GM19395 (cell line): ENCODE results near the gene CLCN6.
"Not testable (repeated sequence)": the region's sequence is repeated elsewhere in the genome, so short reads cannot be mapped to it uniquely, and the experiment has no call there.

Experiments used
- ATAC-seq: cut with Tn5 transposase; IDR thresholded peaks from one replicate; pipeline ENCODE4 v1.9.1; 2021; ENCODE audit warnings: mild to moderate bottlenecking, moderate library complexity; ENCODE audit not compliant: unreplicated experiment

The CLCN6 gene

DNA sequence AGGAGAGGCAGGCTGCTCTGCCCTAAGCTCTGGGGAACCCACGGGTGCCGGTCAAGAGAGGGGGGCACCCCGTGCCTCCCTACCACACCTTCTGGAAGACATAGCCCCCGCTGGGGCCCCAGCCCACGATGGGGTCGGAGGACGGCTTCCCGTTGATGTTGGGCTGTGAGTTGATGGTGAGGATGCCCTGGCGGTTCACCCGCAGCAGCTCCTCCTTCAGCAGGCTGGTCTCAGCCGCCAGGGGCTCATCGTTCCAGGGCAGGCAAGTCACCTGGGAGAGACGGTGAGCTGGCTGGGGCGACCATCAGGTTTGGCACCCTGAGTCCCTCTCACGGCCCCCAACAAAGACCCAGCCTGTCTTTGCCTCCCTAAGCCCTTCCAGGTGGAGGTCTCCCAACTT, 12.2 kb upstream of the CLCN6 start:
- ATAC-seq, result no peak

DNA sequence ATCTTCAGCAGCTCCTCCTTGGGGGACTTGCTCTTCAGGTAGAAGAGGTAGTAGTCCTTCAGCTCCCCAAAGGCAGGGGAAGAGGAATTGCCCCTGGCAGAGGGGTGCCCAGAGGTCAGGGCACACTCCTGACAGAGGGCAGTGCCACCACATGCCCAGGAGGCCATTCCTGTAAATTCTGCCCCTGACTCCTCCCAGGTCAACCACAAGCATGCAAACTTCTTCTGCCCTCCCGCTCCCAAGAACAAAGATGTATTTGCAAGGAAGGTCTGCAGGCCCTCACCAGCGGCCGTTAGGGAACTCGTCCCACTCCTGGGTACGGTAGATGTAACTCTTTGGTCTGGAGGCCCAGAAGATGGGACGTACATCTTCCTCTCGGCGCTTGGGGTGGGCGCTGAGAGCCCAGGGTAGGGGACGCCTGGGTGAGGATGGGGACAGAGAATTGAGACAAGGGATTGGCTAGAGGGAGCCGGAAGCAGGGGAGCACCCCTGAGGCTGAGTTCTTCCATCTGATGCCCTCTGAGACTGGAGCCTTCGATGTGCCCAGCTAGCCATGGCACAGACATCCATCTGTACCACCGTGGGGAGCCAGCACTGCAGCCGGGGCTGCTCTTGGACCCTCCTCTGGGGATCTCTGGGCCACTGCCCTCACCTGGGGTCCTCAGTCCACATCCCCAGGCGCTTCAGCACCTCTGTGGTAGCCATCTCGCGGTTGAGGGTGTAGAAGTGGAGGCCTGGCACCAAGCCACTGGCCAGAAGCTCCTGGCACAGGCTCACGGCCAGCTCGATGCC, 11.3 kb upstream of the CLCN6 start:
- ATAC-seq, result no peak

DNA sequence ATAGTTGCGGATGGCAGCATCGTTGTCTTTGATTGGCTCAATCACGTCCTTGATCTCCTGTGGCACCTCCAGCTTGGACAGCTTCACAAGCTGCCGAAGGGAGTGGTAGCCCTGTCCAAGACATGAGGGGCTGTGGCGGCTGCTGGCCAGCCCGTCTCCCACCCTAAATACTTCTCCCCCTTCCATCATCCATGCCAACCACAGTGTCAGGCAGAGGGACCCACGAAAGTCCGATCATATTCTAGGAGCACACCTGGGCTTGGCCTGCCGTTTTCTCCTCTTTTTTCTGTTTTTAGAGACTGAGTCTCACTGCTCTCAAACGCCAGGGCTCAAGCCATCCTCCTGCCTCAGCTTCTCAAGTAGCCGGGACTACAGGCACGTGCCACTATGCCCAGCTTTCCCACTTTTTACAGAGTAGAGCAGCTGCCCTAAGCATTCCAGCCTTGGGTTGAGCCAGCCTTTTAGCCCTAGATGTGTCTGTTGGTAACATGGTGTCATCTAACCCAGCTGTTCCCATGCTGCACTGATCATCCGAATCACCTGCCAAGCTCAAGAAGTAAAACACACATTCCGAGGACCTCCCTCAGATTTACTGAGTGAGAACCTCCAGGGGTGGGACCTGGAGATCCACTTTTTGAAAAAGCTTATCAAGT, 10.6 kb upstream of the CLCN6 start:
- no peak for ATAC-seq

DNA sequence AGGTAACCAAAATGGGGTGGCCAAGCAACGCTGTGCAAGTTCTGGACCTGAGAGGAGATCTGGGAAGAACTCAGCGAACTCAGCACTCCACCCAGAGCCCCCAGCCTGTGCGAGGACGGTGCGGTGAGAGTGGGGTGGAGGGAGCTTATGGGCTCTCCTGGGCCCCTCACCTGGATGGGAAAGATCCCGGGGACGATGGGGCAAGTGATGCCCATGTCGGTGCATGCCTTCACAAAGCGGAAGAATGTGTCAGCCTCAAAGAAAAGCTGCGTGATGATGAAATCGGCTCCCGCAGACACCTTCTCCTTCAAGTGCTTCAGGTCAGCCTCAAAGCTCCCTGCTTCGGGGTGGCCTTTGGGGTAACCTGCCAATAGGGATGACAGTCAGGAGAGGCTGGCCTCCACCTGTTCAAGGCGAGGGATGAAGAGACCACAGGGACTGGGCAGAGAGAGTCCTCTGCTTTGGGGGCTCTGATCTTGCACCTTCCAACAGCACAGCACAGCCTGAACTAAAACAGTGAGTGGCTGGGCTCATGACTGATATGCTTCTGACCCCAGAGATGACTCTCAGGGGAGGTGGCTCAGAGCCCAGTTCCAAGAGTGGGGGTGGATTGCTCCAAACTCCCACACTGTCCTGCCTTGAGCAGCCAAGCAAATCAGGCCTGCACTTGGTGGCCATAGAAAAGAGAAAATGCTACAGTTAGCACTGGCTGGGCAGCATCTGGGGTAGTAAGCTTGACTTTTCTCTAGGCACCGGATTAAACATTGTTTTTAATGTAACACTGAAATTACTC, 9.8 kb upstream of the CLCN6 start:
- ATAC-seq, result no peak

DNA sequence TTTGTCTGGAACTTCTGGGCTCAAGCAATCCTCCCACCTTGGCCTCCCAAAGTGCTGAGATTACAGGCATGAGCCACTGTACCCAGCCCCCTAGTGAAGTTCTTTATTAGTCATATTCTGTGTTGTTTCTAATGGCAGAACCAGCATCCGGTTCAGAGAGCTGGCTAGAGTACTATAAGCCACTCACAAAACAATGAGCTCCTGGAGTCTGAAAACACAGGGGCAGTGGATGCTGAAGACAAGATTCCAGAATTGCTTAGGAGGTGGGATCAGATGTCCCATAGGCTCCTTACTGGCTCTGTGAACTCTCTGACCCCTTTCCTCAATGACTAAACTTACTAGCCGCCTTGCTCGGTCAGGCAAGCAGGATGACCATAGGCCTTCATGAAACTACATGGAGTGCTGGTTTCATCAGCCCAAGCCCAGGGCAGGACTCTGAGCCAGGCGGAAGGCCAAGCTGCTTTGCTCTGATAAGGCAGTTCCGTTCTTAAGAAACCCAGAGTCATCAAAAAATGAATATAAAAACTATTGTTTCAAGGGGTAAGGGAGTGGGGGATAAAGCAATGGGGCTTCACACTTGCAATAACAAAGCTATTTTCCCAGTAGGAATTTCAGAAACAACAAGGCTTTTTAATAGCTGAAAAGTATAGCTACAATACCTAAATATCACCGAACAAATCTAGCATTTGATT, 8.3 kb upstream of the CLCN6 start:
- ATAC-seq, result no peak

DNA sequence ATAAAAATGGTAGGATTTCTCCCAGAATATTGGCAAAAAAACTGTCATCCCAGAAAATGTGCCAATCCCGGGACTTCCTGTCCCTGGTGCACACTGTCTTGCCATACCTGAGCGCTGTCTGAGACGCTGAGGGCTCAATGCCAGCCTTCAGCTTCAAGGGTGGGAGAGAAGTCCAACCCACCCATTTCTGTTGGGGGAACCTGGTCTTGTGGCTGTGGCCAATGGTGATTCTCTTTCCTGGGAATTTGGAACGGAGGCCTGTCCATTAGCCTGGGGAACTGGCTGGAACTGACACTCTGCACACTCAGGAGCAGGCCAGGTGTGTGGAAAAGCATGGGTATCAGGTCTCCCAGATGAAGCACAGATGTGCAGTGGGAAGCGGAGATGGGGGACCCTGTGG, 6.9 kb upstream of the CLCN6 start:
- no peak for ATAC-seq

DNA sequence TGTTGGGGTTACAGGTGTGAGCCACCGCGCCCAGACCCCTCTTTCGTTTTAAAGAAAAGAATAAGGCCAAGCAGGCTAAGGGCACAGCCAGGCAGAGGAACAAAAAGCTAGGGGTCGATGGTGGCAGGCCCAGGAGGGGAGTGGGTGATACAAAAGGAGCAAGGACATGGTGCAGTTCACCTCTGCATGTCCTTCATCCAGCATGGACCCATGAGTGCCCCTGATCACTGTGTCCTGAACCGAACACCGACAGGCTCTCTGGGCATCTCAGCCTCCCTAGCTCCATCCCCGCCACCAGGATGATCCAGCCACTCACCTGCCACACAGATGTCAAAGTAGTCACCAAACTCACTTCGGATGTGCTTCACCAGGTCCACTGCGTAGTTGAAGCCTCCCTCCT, 6.1 kb upstream of the CLCN6 start:
- no peak for ATAC-seq

DNA sequence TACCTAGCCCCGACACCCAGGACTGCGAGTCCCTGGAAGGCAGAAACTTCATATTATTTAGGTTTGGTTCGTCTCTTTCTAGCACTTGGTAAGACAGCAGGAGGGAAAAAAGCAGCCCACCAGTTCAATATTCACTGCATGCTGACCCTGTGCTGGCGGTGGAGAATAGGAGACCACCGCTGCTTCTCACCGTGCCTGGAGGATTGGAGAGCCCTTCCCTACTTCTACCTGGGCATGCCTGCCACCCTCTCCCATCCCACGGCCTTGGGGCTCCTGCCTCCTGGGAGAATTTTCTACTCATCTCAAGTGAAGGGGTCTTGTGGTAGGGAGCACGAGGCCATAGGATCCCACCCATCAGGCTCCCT, 5.6 kb upstream of the CLCN6 start:
- no peak for ATAC-seq

DNA sequence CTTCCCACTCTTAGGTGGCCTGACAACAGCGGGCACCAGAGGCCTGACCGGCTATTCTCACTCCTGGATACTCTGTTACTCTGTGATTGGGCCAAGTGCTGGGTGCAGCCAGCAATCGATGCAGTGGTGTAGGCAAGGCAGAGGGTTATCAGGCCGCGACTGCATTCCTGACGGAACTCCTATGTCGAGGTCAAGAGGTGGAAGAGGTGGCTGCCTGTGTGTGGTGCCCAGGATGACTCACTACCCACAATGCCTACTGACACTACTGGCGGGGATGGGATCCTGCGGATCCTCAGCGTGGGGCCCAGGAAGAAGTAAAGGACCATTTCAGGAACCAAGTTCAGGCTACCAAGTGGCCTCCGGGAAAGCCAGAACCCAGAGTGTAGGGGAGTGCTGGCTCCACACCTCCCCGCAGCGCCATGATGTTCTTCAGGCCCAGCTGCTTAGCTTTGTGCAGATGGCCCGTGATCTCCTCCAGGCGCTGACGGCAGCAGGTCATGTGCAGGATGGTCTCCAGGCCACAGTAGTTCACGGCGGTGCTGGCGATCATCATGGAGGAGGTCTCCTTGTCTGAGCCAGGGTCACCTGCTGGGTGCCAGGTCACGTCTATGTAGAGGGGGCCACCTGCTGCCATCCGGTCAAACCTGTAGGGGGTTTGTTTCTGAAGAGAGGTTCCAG, 5.1 kb upstream of the CLCN6 start:
- no peak for ATAC-seq

DNA sequence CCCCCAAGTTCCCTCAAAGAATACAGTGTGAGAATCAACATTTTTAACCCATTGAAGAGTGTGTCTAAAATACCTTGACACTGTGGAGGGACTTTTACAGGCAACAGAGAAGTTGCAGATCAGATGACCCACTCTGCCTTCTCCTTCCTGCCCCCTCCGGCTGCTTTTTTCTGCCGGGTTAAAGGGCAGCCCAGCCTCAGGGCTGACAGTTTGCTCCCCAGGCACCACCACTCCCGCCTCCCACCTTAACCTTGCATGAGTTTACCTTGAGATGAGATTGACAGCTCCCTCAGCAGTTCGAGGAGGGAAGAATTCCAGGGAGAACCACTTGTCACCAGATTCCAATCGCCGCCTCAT, 3.4 kb upstream of the CLCN6 start:
- ATAC-seq, result no peak

DNA sequence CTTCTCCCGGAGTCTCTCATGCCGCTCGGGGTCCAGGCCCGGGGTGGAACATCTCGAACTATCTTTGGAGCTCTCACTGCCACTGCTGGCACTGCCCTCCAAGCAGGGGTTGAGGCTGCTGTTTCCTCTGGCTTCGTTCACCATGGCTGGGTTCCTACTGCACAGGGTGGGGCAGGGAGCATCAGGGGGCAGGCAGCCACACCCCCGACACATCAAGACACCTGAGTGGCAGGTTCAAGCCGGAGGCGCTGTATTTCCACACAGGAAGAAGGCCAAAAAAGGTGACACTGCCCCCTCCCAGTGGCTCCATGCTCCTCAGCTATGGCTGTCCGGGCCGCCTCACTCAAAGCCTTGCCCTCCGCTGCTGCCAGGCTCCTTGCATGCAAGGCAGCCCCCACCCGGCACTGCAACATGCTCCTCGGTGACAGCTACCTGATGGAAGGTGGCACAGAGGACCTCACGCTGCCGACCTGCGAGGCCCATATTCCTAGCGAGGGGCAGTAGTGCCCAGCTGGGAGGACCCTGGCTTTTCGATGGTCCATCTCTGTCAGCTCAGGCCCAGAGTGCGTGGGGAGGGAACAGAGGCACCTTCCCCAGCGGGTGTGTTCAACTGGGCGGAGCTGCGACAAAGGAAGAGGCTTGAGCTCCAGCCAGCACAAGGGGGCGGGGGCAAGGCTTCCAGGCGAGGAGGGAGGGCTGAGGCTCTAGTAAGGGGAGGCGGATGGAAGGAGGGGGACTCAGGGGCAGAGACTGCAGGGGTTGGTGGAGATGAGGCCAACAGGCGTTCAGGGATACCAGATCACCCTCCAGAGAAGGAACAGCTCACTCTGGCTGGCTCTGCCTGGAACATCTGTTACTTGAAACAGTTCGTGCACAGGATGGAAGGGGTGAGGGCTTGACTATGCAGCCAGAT, 2.8 kb upstream of the CLCN6 start:
- peak; percentile 30 for ATAC-seq

DNA sequence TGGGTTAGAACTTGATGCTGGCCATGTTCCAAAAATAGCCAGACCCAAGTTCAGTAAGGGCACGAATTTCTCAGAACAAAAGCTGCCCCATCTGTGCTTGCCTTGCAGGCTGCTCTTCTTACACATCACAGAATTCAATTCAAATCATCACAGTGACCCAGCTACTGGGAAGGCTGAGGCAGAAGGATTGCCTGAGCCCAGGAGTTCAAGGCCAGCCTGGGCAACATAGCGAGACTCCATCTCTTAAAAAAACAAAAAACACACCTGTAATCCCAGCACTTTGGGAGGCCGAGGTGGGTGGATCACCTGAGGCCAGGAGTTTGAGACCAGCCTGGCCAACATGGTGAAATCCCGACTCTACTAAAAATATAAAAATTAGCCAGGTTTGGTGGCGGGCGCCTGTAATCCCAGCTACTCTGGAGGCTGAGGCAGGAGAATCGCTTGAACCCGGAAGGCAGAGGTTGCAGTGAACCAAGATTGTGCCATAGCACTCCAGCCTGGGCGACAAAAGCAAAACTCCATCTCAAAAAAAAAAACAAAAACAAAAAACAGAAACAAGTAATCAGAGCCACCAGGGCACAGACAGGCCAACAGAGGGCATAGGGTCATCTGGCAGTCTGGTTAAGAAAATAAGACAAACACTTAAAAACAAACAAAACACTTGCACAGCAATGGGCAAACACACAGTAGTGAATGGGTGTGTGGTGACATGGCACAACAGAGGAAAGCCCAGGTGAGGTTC, 1.9 kb upstream of the CLCN6 start:
- not testable (repeated sequence) for ATAC-seq

DNA sequence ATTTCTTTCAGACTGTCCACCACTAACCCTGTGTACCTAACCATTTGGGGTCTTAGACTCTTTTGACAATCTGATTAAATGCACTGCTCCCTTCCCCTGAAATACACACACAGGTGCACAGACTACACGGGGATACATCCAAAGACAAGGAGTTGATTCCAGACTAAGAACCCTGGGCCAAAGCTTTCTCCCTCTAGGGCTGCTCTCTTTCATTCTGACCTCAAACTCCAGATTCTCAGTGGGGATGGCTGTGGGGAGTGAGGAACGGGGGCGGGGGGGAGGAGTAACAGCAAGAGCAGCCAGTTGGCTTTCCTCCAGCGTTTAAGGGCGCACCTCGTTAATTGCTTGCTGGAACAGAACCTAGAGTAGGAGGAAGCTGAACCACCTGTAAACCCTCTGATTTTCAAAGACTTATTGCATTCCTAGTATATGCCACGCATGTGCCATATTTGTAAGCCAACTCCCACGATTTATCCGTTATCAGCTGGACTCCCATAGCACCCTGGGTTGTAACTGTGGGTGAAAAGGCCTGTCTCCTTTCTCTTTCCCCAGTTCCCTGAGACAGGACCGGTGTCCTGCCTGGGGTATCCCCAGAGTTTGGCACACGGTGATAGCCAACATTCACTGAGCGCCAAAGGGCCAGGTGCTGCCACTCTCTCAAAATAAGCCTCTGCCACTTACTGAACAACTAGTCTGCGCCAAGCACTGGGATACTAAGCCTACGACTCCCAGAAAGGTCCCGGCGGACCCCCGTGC, 1.1 kb upstream of the CLCN6 start:
- ATAC-seq, result no peak

DNA sequence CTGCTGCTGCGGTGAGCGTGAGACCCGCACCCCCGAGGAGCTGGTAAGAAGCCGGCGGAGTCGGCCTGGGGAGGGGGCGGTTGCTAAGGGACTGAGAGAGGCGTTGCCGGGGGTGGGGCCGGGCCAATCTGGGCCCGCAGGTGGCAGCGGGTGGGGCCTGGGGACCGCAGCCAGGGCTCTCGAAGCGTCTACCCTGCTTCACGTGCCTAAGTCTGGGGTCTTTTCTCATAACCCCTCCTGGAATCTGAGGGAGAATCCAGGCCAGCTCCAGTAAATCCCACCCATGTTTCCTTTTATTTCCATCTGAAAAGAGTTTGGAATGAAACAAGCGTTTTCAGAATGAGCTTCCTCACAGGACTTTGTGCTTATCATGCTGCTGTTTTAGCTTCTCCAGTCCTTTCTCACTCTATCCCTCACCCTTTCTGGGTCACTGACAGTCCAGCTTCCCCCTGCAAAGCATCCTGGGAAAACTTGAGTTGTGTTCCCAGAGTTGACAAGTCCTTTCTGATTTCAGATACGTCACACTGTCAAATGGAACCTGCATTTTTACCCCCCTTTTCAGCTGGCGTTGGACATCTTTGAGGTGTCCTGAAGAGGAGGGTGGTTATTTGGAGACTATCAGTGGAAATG, 431 bp downstream of the CLCN6 start:
- ATAC-seq, result peak; percentile 37

DNA sequence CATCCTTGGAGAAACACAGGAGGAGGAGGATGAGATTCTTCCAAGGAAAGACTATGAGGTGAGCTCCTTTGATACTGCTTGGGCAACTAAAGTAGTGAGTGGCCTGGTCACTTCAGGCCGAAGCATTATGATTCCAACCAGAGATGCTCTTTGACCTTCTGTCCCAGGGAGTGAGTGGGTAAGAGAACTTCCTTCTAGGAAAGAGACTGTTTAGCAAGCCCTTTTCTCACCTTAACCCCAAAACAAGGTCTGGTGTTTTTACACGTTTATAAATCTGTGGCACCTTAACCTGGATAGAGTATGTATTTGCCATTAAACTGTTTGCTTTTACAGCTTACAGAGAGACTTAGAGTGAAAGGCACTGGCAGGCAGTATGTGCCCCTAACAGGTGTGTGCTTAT, 1.1 kb downstream of the CLCN6 start:
- ATAC-seq, result no peak

DNA sequence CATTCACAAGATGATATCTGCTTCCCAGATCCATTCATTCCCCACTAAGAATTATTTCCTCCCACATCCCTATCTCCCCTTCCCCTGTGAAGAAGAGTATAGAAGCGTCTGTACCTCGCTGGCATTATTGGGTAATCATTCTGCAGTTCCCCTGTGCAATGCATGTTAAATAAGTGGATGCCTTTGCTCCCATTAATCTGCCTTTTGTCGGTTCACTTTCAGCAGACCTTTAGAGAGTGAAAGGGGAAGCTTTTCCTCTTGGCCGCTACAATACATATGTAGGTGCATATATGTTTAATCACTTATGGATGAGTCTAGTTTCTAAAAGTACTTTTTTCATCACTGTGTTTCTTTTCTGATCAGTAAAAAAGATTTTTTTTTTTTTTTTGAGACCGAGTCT, 7.0 kb downstream of the CLCN6 start:
- ATAC-seq, result no peak

DNA sequence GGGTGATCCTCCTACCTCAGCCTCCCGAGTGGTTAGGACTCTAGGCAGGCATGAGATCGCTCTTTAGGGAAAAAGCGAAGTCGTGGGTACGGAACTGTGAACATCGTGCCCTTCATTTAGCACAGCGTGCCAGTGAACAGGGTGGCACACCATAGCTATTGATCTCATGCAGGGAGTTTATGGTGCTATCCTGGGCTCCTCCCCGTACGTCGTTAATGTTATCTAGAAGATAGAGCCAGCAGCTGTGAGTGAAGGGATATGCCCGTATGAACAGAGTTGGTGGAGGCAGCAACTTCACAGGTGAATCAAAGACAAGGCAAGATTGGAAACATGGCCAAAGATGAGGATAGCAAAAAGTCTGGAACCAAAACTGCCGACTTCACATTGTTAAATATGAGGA, 11.2 kb downstream of the CLCN6 start:
- no peak for ATAC-seq

DNA sequence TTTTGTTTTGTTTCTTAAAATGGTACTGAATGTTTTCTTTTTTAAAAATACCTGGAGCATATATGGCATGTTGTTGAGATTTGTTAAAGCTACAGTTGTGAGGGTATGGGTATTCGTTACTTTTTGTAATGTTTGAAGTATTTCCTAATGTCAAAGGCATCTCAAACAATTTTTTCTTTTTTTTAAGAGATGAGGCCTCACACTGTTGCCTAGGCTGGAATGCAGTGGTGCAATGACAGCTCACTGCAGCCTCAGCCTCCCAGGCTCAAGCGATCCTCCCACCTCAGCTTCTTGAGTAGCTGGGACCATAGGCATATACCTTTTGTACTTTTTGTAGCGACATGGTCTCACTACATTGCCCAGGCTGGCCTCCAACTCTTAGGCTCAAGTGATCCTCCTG, 16.1 kb downstream of the CLCN6 start:
- ATAC-seq, result no peak
